H9 (cell line): ENCODE measurements around the gene ANKRD11. TPM values are rescaled to one million over a fixed set of nuclear protein-coding genes. Genes with fewer than 3 reads are reported as not detected.

Source experiments
- DNase-seq: peaks from one replicate; pipeline ENCODE4 v3.0.0-alpha.2; 2017
- H2AFZ ChIP-seq: one replicate; pipeline ENCODE4 v1.6.1; 2013; ENCODE audit warnings: mild to moderate bottlenecking, low read length, control low read depth, moderate library complexity
- H2AK5ac ChIP-seq: 2 replicates; pipeline ENCODE4 v1.6.1; 2013; ENCODE audit warnings: low read length, control low read depth, mixed read lengths; ENCODE audit not compliant: insufficient read length
- H2BK120ac ChIP-seq: one replicate; pipeline ENCODE4 v1.6.1; 2013; ENCODE audit warnings: low read depth, mild to moderate bottlenecking, low read length, control low read depth, inconsistent platforms; ENCODE audit not compliant: poor library complexity, severe bottlenecking
- H2BK12ac ChIP-seq: 2 replicates; pipeline ENCODE4 v1.6.1; 2013; ENCODE audit warnings: low read length, control low read depth, mixed read lengths, low read depth; ENCODE audit not compliant: insufficient read length
- H2BK15ac ChIP-seq: 2 replicates; pipeline ENCODE4 v1.6.1; 2013; ENCODE audit warnings: low read depth, low read length, control low read depth
- H2BK20ac ChIP-seq: one replicate; pipeline ENCODE4 v1.6.1; 2013; ENCODE audit warnings: low read depth, mild to moderate bottlenecking, low read length, control low read depth, inconsistent platforms; ENCODE audit not compliant: poor library complexity, severe bottlenecking
- H2BK5ac ChIP-seq: 2 replicates; pipeline ENCODE4 v1.6.1; 2013; ENCODE audit warnings: low read length, control low read depth, mixed read lengths; ENCODE audit not compliant: insufficient read length
- H3K14ac ChIP-seq: 2 replicates; pipeline ENCODE4 v1.6.1; 2013; ENCODE audit warnings: low read length, control low read depth; ENCODE audit not compliant: insufficient read depth
- H3K18ac ChIP-seq: 2 replicates; pipeline ENCODE4 v1.6.1; 2013; ENCODE audit warnings: low read depth, mild to moderate bottlenecking, mixed read lengths, low read length, control low read depth; ENCODE audit not compliant: insufficient read length
- H3K23ac ChIP-seq: 2 replicates; pipeline ENCODE4 v1.6.1; 2013; ENCODE audit warnings: low read length, control low read depth, mixed read lengths, low read depth; ENCODE audit not compliant: insufficient read length
- H3K23me2 ChIP-seq: 2 replicates; pipeline ENCODE4 v1.6.1; 2013; ENCODE audit warnings: low read depth, mild to moderate bottlenecking, mixed read lengths, low read length, control low read depth; ENCODE audit not compliant: insufficient read length, poor library complexity, severe bottlenecking
- H3K27ac ChIP-seq: 2 replicates; pipeline ENCODE4 v1.5.1; 2013; ENCODE audit warnings: low read length, control low read depth, mixed read lengths, low read depth; ENCODE audit not compliant: insufficient read length
- H3K27me3 ChIP-seq: 2 replicates; pipeline ENCODE4 v1.6.1; 2013; ENCODE audit warnings: low read length, control low read depth, inconsistent platforms; ENCODE audit not compliant: insufficient read depth
- H3K4ac ChIP-seq: 2 replicates; pipeline ENCODE4 v1.6.1; 2013; ENCODE audit warnings: low read depth, mild to moderate bottlenecking, control low read depth, inconsistent platforms, low read length, moderate library complexity
- H3K4me1 ChIP-seq: 2 replicates; pipeline ENCODE4 v1.6.1; 2013; ENCODE audit warnings: low read length, control low read depth, inconsistent platforms; ENCODE audit not compliant: insufficient read depth
- H3K4me2 ChIP-seq: 2 replicates; pipeline ENCODE4 v1.6.1; 2013; ENCODE audit warnings: low read length, control low read depth, mixed read lengths; ENCODE audit not compliant: insufficient read length, insufficient read depth
- H3K56ac ChIP-seq: 2 replicates; pipeline ENCODE4 v1.6.1; 2013; ENCODE audit warnings: low read depth, mild to moderate bottlenecking, mixed read lengths, low read length, control low read depth; ENCODE audit not compliant: insufficient read length
- H3K79me1 ChIP-seq: 2 replicates; pipeline ENCODE4 v1.6.1; 2013; ENCODE audit warnings: low read depth, mild to moderate bottlenecking, moderate library complexity, low read length, control low read depth, inconsistent platforms; ENCODE audit not compliant: insufficient read depth, poor library complexity, severe bottlenecking
- H3K79me2 ChIP-seq: 2 replicates; pipeline ENCODE4 v1.6.1; 2013; ENCODE audit warnings: low read length, control low read depth, inconsistent platforms; ENCODE audit not compliant: insufficient read depth
- H3K9ac ChIP-seq: 2 replicates; pipeline ENCODE4 v1.6.1; 2013; ENCODE audit warnings: low read length, control low read depth, mixed read lengths; ENCODE audit not compliant: insufficient read length; ENCODE audit errors: extremely low read depth
- H3K9me3 ChIP-seq: one replicate; pipeline ENCODE4 v1.6.1; 2013; ENCODE audit warnings: low read depth, low read length, inconsistent platforms; ENCODE audit not compliant: control insufficient read depth
- H3T11ph ChIP-seq: one replicate; pipeline ENCODE4 v1.6.1; 2013; ENCODE audit warnings: mild to moderate bottlenecking, low read length, control low read depth, inconsistent platforms
- H4K20me1 ChIP-seq: one replicate; pipeline ENCODE4 v1.6.1; 2013; ENCODE audit not compliant: control insufficient read depth, insufficient read length, insufficient read depth
- H4K5ac ChIP-seq: 2 replicates; pipeline ENCODE4 v1.6.1; 2013; ENCODE audit warnings: low read depth, mild to moderate bottlenecking, mixed read lengths, low read length, control low read depth; ENCODE audit not compliant: insufficient read length
- H4K8ac ChIP-seq: replicated peaks from 2 replicates; pipeline ENCODE4 v1.6.1; 2013; ENCODE audit warnings: low read length, control low read depth, mixed read lengths, low read depth; ENCODE audit not compliant: insufficient read length
- H4K91ac ChIP-seq: 2 replicates; pipeline ENCODE4 v1.6.1; 2013; ENCODE audit warnings: low read depth, mild to moderate bottlenecking, moderate library complexity, mixed read lengths, low read length, control low read depth; ENCODE audit not compliant: insufficient read length
- H3K27ac Mint-ChIP-seq, 3 experiments: 2 replicates in 2 of 3; 3 replicates in 1 of 3; pipeline ENCODE4 v1.8.0; 2020 to 2021; ENCODE audit warnings: mixed read lengths in 3 of 3, mild to moderate bottlenecking in 1 of 3, moderate library complexity in 1 of 3
- H3K27me3 Mint-ChIP-seq: 2 replicates; pipeline ENCODE4 v1.8.0; 2021; ENCODE audit warnings: low read depth, mild to moderate bottlenecking, moderate library complexity, mixed read lengths
- H3K36me3 Mint-ChIP-seq, 3 experiments: 2 replicates in 2 of 3; 3 replicates in 1 of 3; pipeline ENCODE4 v1.8.0; 2020 to 2021; ENCODE audit warnings: low read depth in 3 of 3, mixed read lengths in 3 of 3; ENCODE audit not compliant: insufficient read depth in 1 of 3
- H3K4me1 Mint-ChIP-seq, 2 experiments: 2 replicates each; pipeline ENCODE4 v1.8.0; 2020; ENCODE audit warnings: mixed read lengths in 2 of 2
- H3K4me3 Mint-ChIP-seq, 2 experiments: 2 replicates in 1 of 2; 3 replicates in 1 of 2; pipeline ENCODE4 v1.8.0; 2020 to 2021; ENCODE audit warnings: mild to moderate bottlenecking in 2 of 2, mixed read lengths in 2 of 2, moderate library complexity in 1 of 2
- H3K9me3 Mint-ChIP-seq, 2 experiments: 2 replicates in 1 of 2; 3 replicates in 1 of 2; pipeline ENCODE4 v1.8.0; 2020; ENCODE audit warnings: mild to moderate bottlenecking in 2 of 2, mixed read lengths in 2 of 2, moderate library complexity in 1 of 2
- CTCF ChIP-seq: fragments of 200-600 bp; sonication (generic); conservative IDR thresholded peaks from 3 replicates; pipeline ENCODE4 v1.8.0; 2021; ENCODE audit warnings: antibody characterized with exemption, mild to moderate bottlenecking
- WGBS: extraction: QIAGEN DNeasy Blood & Tissue Kit; methylation state at CpG from one replicate; pipeline ENCODE4 v1.1.7; 2013; ENCODE audit warnings: missing lambda C conversion rate, low lambda C conversion rate, mixed read lengths; ENCODE audit not compliant: insufficient read length; ENCODE audit errors: extremely low coverage; 5-methylcytosine and 5-hydroxymethylcytosine counted together
- total RNA-seq: library from RNA; stranded (reverse); gene quantifications from 2 replicates; pipeline ENCODE4 v1.2.1, GENCODE V29; 2021

The ANKRD11 gene
- total RNA-seq, 1 experiment from 2014 or later = 181 TPM

- no peak overlapping the region for H2BK5ac ChIP-seq
- TF ChIP-seq CTCF = no peak
- no peak overlapping the region for H2AFZ ChIP-seq
- H3K23ac ChIP-seq = no peak overlapping the region
- H3K4ac ChIP-seq = no peak overlapping the region
- no peaks in the 10 kb centered on the region for H3K9me3 Mint-ChIP-seq
- H3K56ac ChIP-seq = no peak overlapping the region
- no peaks in the 10 kb centered on the region for H3K23me2 ChIP-seq
- no peak overlapping the region for H4K8ac ChIP-seq
- no peak overlapping the region for H3K4me2 ChIP-seq
- H3K4me1 Mint-ChIP-seq = peaks cover 2 to 3% of the 10 kb centered on the region in 2 experiments; a peak in 2 of 4 replicates
- no peak overlapping the region for H3K9ac ChIP-seq
- H3K4me1 ChIP-seq = no peaks in the 10 kb centered on the region
- no peak overlapping the region for H2AK5ac ChIP-seq
- H3K79me2 ChIP-seq = peaks cover 8% of the 10 kb centered on the region; the same call in 1 of the 2 replicates
- no peak overlapping the region for H4K91ac ChIP-seq
- no peak overlapping the region for H2BK20ac ChIP-seq
- peaks cover 33 to 79% (median 75%) of the 10 kb centered on the region in 3 experiments; a peak in 6 of 7 replicates for H3K36me3 Mint-ChIP-seq
- no peaks in the 10 kb centered on the region for H3K27me3 ChIP-seq
- H2BK15ac ChIP-seq = no peak overlapping the region
- H2BK120ac ChIP-seq = no peak overlapping the region
- peak overlapping the region in 2 of 3 experiments; percentile 44 to 79; a peak in 2 of 7 replicates for H3K27ac Mint-ChIP-seq
- H3K14ac ChIP-seq = no peak overlapping the region
- H2BK12ac ChIP-seq = no peak overlapping the region
- DNase-seq = no peak
- whole genome bisulfite sequencing = no CpG with 5 or more reads among the region's 9 CpGs
- H3K27me3 Mint-ChIP-seq = no peaks in the 10 kb centered on the region
- no peak overlapping the region for H3K4me3 Mint-ChIP-seq
- H3K9me3 ChIP-seq = no peaks in the 10 kb centered on the region
- no peak overlapping the region for H4K5ac ChIP-seq
- H4K20me1 ChIP-seq = no peaks in the 10 kb centered on the region
- H3T11ph ChIP-seq = no peak overlapping the region
- H3K79me1 ChIP-seq = peaks cover 6% of the 10 kb centered on the region
- H3K18ac ChIP-seq = no peak overlapping the region
- H3K27ac ChIP-seq = no peak overlapping the region
Measured at GRCh38 chr16:89517128-89517527, 26.8 kb upstream of the ANKRD11 start.
